HG03175 (cell line): ENCODE results near the gene PTPRN2.
"Not testable (repeated sequence)": the region's sequence is repeated elsewhere in the genome, so short reads cannot be mapped to it uniquely, and the experiment has no call there.

Experiments
- ATAC-seq: cut with Tn5 transposase; IDR thresholded peaks from one replicate; pipeline ENCODE4 v1.9.1; 2021; ENCODE audit warnings: mild to moderate bottlenecking, moderate library complexity; ENCODE audit not compliant: unreplicated experiment

PTPRN2 gene

GRCh38 chr7:158318511-158318913 is 269.1 kb downstream of the PTPRN2 start:
- ATAC-seq = no peak

GRCh38 chr7:158317238-158318205 is 270.1 kb downstream of the PTPRN2 start:
- ATAC-seq = no peak

GRCh38 chr7:158316466-158317031 is 271.1 kb downstream of the PTPRN2 start:
- no peak for ATAC-seq

- no peak for ATAC-seq
Observed at GRCh38 chr7:158315881-158316280, 271.7 kb downstream of the PTPRN2 start.

GRCh38 chr7:158315326-158315725 is 272.3 kb downstream of the PTPRN2 start:
- ATAC-seq = no peak

- ATAC-seq = no peak
Observed at GRCh38 chr7:158314394-158314793, 273.2 kb downstream of the PTPRN2 start.

GRCh38 chr7:158313931-158314330 is 273.7 kb downstream of the PTPRN2 start:
- no peak for ATAC-seq

GRCh38 chr7:158312789-158313188 is 274.8 kb downstream of the PTPRN2 start:
- no peak for ATAC-seq

GRCh38 chr7:158311791-158312190 is 275.8 kb downstream of the PTPRN2 start:
- no peak for ATAC-seq

- ATAC-seq = no peak
Observed at GRCh38 chr7:158310924-158311666, 276.5 kb downstream of the PTPRN2 start.

GRCh38 chr7:158309868-158310763 is 277.5 kb downstream of the PTPRN2 start:
- ATAC-seq = no peak

GRCh38 chr7:158308001-158308400 is 279.6 kb downstream of the PTPRN2 start:
- ATAC-seq = no peak

- ATAC-seq = not testable (repeated sequence)
Observed at GRCh38 chr7:158304072-158304471, 283.6 kb downstream of the PTPRN2 start.

GRCh38 chr7:158303121-158303520 is 284.5 kb downstream of the PTPRN2 start:
- no peak for ATAC-seq

GRCh38 chr7:158302274-158303070 is 285.2 kb downstream of the PTPRN2 start:
- no peak for ATAC-seq

GRCh38 chr7:158301207-158301606 is 286.4 kb downstream of the PTPRN2 start:
- no peak for ATAC-seq

- no peak for ATAC-seq
Observed at GRCh38 chr7:158300427-158300826, 287.2 kb downstream of the PTPRN2 start.

- no peak for ATAC-seq
Observed at GRCh38 chr7:158299607-158300006, 288.0 kb downstream of the PTPRN2 start.

- no peak for ATAC-seq
Observed at GRCh38 chr7:158296798-158297104, 290.9 kb downstream of the PTPRN2 start.
